HepG2 (cell line): ENCODE results near the gene ZNF217. TPM values are rescaled to one million over a fixed set of nuclear protein-coding genes. Genes with fewer than 3 reads are reported as not detected.

Experiments
- BCL6 ChIP-seq: IDR thresholded peaks from 2 replicates; pipeline ENCODE4 v1.6.1; 2016; ENCODE audit warnings: missing genetic modification reagents, missing compliant biosample characterization
- BRD4 ChIP-seq: sonication (generic); formaldehyde crosslinking; IDR thresholded peaks from 2 replicates; pipeline ENCODE4 v1.4.0; 2020; ENCODE audit warnings: missing genetic modification reagents
- EP300 ChIP-seq, 3 experiments: sonication (generic) in 1 of 3; formaldehyde crosslinking in 1 of 3; IDR thresholded peaks; 2 replicates each; pipeline versions ENCODE4 v1.5.1 to v1.6.1; 2011 to 2020; ENCODE audit warnings: low read depth in 2 of 3, low read length in 2 of 3, borderline replicate concordance in 1 of 3, improper control_type of control experiment in 1 of 3, mild to moderate bottlenecking in 1 of 3, missing genetic modification reagents in 1 of 3, moderate library complexity in 1 of 3
- GATAD1 ChIP-seq: IDR thresholded peaks from 2 replicates; pipeline ENCODE4 v1.6.1; 2016; ENCODE audit warnings: missing genetic modification reagents, missing compliant biosample characterization
- GATAD2A ChIP-seq: IDR thresholded peaks from 2 replicates; pipeline ENCODE4 v1.6.1; 2016
- IRX3 ChIP-seq: sonication (generic); formaldehyde crosslinking; IDR thresholded peaks from 2 replicates; pipeline ENCODE4 v1.8.1; 2023; ENCODE audit warnings: mild to moderate bottlenecking, low read depth, missing genetic modification reagents, borderline replicate concordance
- SOX5 ChIP-seq: IDR thresholded peaks from 2 replicates; pipeline ENCODE4 v1.6.1; 2016; ENCODE audit warnings: borderline replicate concordance
- SP1 ChIP-seq, 2 experiments: fragments of 450-650 bp in 1 of 2; sonication (generic) in 1 of 2; formaldehyde crosslinking in 1 of 2; IDR thresholded peaks; 2 replicates each; pipeline versions ENCODE4 v1.4.0 to v1.6.1; 2016 to 2020; ENCODE audit warnings: missing genetic modification reagents in 1 of 2
- U2AF2 ChIP-seq: fragments of 200-400 bp; formaldehyde crosslinking; IDR thresholded peaks from 2 replicates; pipeline ENCODE4 v1.6.1; 2017; ENCODE audit warnings: low read depth, mild to moderate bottlenecking, low read length
- ZBTB21 ChIP-seq: sonication (generic); formaldehyde crosslinking; IDR thresholded peaks from 2 replicates; pipeline ENCODE4 v1.4.0; 2020; ENCODE audit warnings: missing genetic modification reagents
- ZMYM2 ChIP-seq: sonication (generic); formaldehyde crosslinking; IDR thresholded peaks from 2 replicates; pipeline ENCODE4 v1.8.0; 2022; ENCODE audit warnings: mild to moderate bottlenecking, missing genetic modification reagents
- ZNF143 ChIP-seq: sonication (generic); formaldehyde crosslinking; IDR thresholded peaks from 2 replicates; pipeline ENCODE4 v1.4.0; 2020; ENCODE audit warnings: missing genetic modification reagents
- ZNF251 ChIP-seq: sonication (generic); formaldehyde crosslinking; IDR thresholded peaks from 2 replicates; pipeline ENCODE4 v1.9.0; 2021; ENCODE audit warnings: mild to moderate bottlenecking, missing genetic modification reagents
- ZNF501 ChIP-seq: sonication (generic); formaldehyde crosslinking; IDR thresholded peaks from 2 replicates; pipeline ENCODE4 v1.5.1; 2020; ENCODE audit warnings: mild to moderate bottlenecking, moderate library complexity, missing genetic modification reagents
- ZNF567 ChIP-seq: sonication (generic); formaldehyde crosslinking; IDR thresholded peaks from 2 replicates; pipeline ENCODE4 v1.8.1; 2023; ENCODE audit warnings: mild to moderate bottlenecking, missing genetic modification reagents, borderline replicate concordance
- ZNF605 ChIP-seq: sonication (generic); formaldehyde crosslinking; IDR thresholded peaks from 2 replicates; pipeline ENCODE4 v1.8.0; 2022; ENCODE audit warnings: mild to moderate bottlenecking, missing genetic modification reagents
- ZNF619 ChIP-seq: sonication (generic); formaldehyde crosslinking; IDR thresholded peaks from 2 replicates; pipeline ENCODE4 v1.4.0; 2020; ENCODE audit warnings: mild to moderate bottlenecking, missing genetic modification reagents
- polyA plus RNA-seq, 8 experiments: library from polyadenylated mRNA; depleted of rRNA in 3 of 8; stranded (reverse) in 7 of 8; unstranded in 1 of 8; fragments of >200 nt; fragmentation: Illumina TruSeq in 4 of 8; extraction: Trizol in 4 of 8; gene quantifications; 2 replicates each; pipeline versions ENCODE4 v1.2.1 to v1.2.3, GENCODE V29; 2011 to 2016; ENCODE audit warnings: low read depth in 4 of 8, missing spikeins in 1 of 8, mixed read lengths in 1 of 8; ENCODE audit not compliant: insufficient read depth in 1 of 8
- total RNA-seq, 5 experiments: library from RNA; depleted of rRNA; stranded (reverse); fragments of >200 nt; fragmentation: Illumina TruSeq; extraction: Trizol; gene quantifications; 2 replicates each; pipeline ENCODE4 v1.2.3, GENCODE V29; 2016; ENCODE audit warnings: low read depth in 1 of 5
- TF ChIP-seq, protein P1 (sequence below): sonication (generic); formaldehyde crosslinking; IDR thresholded peaks from 2 replicates; pipeline ENCODE4 v1.4.0; 2020; ENCODE audit warnings: missing genetic modification reagents, mild to moderate bottlenecking, borderline replicate concordance
- TF ChIP-seq, protein P2 (sequence below): sonication (generic); formaldehyde crosslinking; IDR thresholded peaks from 2 replicates; pipeline ENCODE4 v1.5.0; 2020; ENCODE audit warnings: mild to moderate bottlenecking, low read depth, missing genetic modification reagents, borderline replicate concordance
- TF ChIP-seq, protein P3 (sequence below): IDR thresholded peaks from 2 replicates; pipeline ENCODE4 v1.6.1; 2012; ENCODE audit warnings: low read depth, low read length, improper control_type of control experiment
- TF ChIP-seq, protein P4 (sequence below): sonication (generic); formaldehyde crosslinking; IDR thresholded peaks from 2 replicates; pipeline ENCODE4 v1.5.0; 2020; ENCODE audit warnings: missing genetic modification reagents
- TF ChIP-seq, protein P5 (sequence below): IDR thresholded peaks from 2 replicates; pipeline ENCODE4 v1.6.1; 2018; ENCODE audit warnings: missing genetic modification reagents, mild to moderate bottlenecking, missing compliant biosample characterization

The ZNF217 gene
- total and polyA plus RNA-seq, 2 of the 13 experiments (the other 11 are each of a cell fraction or from before 2014, with no cell fraction given) = 22.3 to 29.8 TPM

DNA sequence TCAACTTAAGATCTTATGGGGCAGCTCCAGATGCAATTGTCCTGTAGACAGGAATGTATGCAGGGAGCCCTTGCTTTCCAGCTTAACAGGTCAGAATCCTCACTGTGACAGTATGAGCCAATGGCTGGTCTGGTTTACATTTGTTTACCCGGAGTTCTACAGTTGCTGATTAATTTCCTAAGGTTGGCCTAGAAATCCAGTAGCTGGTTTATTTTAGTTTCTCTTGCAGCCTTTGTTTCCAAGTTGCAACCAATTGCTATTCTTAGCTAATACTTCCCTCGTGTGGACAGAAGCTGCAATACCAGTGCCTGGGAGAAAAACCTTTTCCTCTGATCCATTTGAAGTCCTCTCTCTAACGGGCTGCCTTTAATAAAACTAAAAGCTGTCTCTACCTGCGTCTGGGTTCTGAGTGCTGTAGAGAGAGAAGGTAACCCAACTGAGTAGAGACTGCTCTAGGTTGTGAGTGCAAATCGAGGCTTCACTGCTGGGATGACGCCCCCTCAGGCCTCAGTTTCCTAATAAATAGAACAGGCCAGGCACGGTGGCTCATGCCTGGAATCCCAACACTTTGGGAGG is 45.9 kb downstream of the ZNF217 start (continued):
- peak; percentile 40; the same call in 1 of the 2 replicates for TF ChIP-seq BCL6 (CRISPR knock-in tag)
- TF ChIP-seq SOX5 (CRISPR knock-in tag) = peak; percentile 50
- TF ChIP-seq GATAD1 (CRISPR knock-in tag) = peak; percentile 59
- no peak for TF ChIP-seq SP1 (IDR thresholded peaks at IDR 0.05)
- no peak for TF ChIP-seq SP1 (CRISPR knock-in tag; IDR thresholded peaks at IDR 0.05)
- TF ChIP-seq ZBTB21 = 0 out of 2 replicates have a peak, but pooled peaks have one; percentile 15
- no peak for TF ChIP-seq ZNF605
- TF ChIP-seq, protein P1, sequence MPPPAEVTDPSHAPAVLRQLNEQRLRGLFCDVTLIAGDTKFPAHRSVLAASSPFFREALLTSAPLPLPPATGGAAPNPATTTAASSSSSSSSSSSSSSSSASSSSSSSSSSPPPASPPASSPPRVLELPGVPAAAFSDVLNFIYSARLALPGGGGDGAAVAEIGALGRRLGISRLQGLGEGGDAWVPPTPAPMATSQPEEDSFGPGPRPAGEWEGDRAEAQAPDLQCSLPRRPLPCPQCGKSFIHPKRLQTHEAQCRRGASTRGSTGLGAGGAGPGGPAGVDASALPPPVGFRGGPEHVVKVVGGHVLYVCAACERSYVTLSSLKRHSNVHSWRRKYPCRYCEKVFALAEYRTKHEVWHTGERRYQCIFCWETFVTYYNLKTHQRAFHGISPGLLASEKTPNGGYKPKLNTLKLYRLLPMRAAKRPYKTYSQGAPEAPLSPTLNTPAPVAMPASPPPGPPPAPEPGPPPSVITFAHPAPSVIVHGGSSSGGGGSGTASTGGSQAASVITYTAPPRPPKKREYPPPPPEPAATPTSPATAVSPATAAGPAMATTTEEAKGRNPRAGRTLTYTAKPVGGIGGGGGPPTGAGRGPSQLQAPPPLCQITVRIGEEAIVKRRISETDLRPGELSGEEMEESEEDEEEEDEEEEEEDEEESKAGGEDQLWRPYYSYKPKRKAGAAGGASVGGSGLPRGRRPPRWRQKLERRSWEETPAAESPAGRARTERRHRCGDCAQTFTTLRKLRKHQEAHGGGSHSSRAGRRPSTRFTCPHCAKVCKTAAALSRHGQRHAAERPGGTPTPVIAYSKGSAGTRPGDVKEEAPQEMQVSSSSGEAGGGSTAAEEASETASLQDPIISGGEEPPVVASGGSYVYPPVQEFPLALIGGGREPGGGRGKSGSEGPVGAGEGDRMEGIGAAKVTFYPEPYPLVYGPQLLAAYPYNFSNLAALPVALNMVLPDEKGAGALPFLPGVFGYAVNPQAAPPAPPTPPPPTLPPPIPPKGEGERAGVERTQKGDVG (CRISPR knock-in tag) = 0 out of 2 replicates have a peak, but pooled peaks have one; percentile 34
- TF ChIP-seq ZNF143 = no peak
- no peak for TF ChIP-seq IRX3
- TF ChIP-seq, protein P2, sequence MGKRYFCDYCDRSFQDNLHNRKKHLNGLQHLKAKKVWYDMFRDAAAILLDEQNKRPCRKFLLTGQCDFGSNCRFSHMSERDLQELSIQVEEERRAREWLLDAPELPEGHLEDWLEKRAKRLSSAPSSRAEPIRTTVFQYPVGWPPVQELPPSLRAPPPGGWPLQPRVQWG (CRISPR knock-in tag) = no peak
- TF ChIP-seq GATAD2A (CRISPR knock-in tag) = peak; percentile 68
- TF ChIP-seq ZMYM2 = 0 out of 2 replicates have a peak, but pooled peaks have one; percentile 59
- TF ChIP-seq ZNF567 (CRISPR knock-in tag) = peak; percentile 58; the same call in 1 of the 2 replicates
- no peak for TF ChIP-seq U2AF2
- TF ChIP-seq, protein P3, sequence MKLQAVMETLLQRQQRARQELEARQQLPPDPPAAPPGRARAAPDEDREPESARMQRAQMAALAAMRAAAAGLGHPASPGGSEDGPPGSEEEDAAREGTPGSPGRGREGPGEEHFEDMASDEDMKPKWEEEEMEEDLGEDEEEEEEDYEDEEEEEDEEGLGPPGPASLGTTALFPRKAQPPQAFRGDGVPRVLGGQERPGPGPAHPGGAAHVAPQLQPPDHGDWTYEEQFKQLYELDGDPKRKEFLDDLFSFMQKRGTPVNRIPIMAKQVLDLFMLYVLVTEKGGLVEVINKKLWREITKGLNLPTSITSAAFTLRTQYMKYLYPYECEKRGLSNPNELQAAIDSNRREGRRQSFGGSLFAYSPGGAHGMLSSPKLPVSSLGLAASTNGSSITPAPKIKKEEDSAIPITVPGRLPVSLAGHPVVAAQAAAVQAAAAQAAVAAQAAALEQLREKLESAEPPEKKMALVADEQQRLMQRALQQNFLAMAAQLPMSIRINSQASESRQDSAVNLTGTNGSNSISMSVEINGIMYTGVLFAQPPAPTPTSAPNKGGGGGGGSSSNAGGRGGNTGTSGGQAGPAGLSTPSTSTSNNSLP = 0 out of 2 replicates have a peak, but pooled peaks have one; percentile 38
- TF ChIP-seq, protein P4, sequence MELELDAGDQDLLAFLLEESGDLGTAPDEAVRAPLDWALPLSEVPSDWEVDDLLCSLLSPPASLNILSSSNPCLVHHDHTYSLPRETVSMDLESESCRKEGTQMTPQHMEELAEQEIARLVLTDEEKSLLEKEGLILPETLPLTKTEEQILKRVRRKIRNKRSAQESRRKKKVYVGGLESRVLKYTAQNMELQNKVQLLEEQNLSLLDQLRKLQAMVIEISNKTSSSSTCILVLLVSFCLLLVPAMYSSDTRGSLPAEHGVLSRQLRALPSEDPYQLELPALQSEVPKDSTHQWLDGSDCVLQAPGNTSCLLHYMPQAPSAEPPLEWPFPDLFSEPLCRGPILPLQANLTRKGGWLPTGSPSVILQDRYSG = no peak
- TF ChIP-seq, protein P5, sequence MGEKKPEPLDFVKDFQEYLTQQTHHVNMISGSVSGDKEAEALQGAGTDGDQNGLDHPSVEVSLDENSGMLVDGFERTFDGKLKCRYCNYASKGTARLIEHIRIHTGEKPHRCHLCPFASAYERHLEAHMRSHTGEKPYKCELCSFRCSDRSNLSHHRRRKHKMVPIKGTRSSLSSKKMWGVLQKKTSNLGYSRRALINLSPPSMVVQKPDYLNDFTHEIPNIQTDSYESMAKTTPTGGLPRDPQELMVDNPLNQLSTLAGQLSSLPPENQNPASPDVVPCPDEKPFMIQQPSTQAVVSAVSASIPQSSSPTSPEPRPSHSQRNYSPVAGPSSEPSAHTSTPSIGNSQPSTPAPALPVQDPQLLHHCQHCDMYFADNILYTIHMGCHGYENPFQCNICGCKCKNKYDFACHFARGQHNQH = peak; percentile 56; the same call in 1 of the 2 replicates
- TF ChIP-seq ZNF251 (CRISPR knock-in tag) = no peak
- TF ChIP-seq EP300 (IDR thresholded peaks at IDR 0.05; ENCODE audit: low read depth in 2 of 2, low read length in 2 of 2) = 0 out of 4 replicates have a peak, but pooled peaks of 1 of the 2 experiments have one; percentile 30
- TF ChIP-seq EP300 (CRISPR knock-in tag; IDR thresholded peaks at IDR 0.05; ENCODE audit: borderline replicate concordance) = peak; percentile 20; the same call in 1 of the 2 replicates
- TF ChIP-seq BRD4 (CRISPR knock-in tag) = no peak
- peak; percentile 61; the same call in 1 of the 2 replicates for TF ChIP-seq ZNF501 (CRISPR knock-in tag)
- TF ChIP-seq ZNF619 = peak; percentile 60; the same call in 1 of the 2 replicates
